Stimulated activated CD8-positive, alpha-beta memory T cell treated with anti-CD3 and anti-CD28 coated beads, Interleukin-15, amount 100 ng/mL, for 24 hours (primary cell): Measurements from ENCODE around the gene CASP1.
"Not testable (repeated sequence)": the region's sequence is repeated elsewhere in the genome, so short reads cannot be mapped to it uniquely, and the experiment has no call there.

Experiments used
- DNase-seq: peaks from one replicate; pipeline ENCODE4 v3.0.0-alpha.2; 2020; ENCODE audit warnings: low read depth

The CASP1 gene

DNA sequence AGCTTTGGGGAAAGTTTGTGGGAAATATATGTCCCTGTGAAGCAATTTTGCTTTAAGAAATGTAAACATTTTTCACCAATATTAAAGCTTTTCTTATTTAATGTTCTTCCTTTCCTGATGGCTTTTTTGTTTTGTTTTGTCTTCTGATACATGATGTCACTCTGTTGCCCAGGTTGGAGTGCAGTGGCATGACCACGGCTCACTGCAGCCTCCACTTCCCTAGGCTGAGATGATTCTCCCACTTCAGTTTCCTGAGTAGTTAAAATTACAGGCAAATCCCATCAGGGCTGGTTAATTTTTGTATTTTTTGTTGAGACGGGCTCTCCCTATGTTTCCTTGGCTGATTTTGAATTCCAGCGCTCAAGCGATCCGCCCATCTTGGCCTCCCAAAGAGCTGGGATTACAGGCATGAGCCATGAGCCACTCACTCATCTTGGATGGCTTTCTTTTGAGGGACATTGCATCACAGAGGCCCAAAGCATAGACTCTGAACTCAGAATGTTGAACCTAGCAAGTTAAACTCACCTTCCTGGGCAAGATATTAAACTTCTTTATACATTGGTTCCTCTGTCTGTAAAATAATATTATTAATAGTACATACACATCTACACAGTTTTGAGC, 10.8 kb upstream of the CASP1 start:
- DNase-seq: no peak

DNA sequence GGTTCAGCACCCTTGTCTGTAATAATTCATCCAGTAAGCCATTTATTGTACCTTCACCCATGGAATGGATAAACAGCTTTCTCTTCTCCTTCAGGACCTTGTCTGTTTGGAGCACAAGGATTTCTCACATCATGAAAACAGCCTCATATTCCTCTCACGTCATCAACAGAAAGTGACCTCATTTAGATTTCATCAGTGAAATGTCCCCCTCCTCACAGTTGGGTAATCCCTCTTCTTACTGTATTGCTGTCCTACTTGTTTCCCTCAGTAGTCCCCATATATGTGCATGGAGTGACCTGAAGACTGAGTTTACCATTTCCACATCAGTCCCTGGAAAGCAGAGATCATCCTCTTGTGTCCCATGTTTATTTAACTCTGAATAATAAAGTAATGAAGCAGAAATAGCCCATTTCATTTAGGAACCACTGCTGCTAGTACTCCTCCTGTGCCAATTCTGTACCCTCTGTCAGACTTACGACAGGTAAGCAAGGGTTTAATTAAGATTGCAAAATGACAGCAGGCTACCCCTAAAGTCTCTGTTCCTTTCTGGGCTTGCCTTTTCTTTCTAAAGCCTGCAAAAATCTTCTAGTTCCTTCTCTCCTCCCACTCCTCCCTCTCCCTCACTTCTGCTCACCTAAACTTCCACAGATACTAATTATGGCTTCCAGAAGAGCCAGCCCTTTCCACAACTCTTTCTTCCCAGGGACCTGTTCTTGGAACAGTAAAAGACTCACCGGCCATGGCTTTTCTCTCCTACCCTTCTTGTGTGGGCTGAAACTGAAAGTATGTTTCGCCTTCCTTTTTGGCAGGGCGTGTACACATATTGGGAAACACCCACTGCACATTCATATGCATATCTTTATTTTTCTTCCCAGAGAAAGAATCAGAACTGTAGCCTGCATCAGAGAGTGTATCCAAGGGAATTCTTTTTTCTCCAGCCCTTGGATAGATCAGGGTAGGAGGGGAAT, 9.9 kb upstream of the CASP1 start, which contains the start of gene CARD16:
Gene CARD16, minus strand, starts transcription at position 779 of the 968 bp plus-strand sequence. Its CDS starts 38 bp downstream, at position 741.
- DNase-seq: not testable (repeated sequence)

DNA sequence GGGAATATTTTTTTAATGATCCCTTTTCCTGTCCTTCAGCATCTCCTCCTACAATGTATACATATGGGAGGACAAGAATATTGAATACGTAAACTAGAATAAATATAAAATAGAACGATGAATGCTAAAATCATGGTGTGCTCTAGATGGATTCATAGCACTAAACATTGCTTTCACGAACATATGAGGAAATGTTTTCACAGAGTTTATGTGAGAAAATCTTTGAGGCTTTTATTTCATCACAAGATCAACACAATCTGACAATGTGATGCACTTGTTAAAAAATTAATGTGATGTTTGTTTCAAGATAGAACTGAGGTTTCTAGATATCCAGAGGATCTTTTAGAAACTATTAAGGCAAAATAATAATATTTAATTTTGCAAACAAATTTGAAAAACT, 7.2 kb upstream of the CASP1 start:
- no peak for DNase-seq

DNA sequence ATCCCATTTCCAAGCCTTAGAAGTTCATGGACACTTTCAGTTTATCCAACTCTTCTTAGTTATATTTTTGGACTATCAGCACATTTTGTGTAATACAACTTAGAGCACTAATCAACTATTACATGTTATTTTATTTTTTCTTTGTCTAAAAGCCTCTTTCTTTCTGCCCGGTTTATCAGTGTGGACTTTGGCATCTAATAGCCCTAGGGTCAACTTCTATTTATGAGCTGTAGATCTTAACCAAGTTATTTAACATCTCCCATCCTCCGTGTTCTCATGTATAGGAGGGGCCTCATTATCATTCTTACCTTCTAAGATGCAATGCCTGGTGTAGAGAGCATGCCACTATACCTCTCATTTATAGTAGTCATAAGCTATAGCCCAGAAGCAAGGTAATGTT, 5.8 kb upstream of the CASP1 start:
- DNase-seq: no peak

DNA sequence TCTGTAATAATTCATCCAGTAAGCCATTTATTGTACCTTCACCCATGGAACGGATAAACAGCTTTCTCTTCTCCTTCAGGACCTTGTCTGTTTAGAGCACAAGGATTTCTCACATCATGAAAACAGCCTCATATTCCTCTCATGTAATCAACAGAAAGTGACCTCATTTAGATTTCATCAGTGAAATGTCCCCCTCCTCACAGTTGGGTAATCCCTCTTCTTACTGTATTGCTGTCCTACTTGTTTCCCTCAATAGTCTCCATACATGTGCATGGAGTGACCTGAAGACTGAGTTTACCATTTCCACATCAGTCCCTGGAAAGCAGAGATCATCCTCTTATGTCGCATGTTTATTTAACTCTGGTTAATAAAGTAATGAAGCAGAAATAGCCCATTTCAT, 556 bp downstream of the CASP1 start:
- not testable (repeated sequence) for DNase-seq

DNA sequence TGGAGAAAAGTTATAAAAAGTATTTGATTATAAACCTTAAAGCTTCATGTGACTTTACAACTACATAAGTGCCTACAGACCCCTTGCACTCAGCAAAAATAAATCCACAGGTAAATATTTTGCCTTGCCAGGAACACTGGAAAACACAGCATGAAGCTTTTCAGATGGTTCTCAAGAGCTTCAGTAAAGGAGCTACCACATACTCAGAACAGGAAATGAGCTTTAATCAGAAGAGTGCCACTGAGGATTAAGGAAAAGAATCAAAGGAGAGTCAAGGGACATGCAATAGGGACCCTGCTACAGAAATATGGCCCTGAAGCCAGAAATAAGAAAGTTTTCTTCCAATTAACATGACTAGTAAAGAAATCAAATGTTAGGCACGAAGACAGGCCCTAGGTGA, 1.2 kb downstream of the CASP1 start:
- DNase-seq: no peak

DNA sequence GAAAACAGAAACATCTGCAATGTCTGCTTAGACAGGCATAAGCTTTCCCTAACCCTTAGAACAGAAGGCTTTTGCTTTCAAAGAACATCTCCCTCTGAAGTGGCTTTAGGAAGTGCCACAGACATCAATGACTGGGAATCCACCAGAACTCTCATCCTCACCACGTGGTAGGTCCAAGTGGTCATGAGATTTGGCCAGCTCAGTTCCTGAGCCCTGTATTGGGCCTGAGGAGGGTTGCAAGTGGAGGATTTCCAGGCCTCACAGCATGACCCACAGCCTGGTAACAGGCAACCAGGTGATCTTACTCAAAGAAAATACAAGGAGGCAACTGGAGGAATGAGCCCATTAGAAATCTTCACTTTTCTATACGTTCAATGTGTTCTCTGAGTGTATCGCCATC, 1.6 kb downstream of the CASP1 start:
- DNase-seq: no peak

DNA sequence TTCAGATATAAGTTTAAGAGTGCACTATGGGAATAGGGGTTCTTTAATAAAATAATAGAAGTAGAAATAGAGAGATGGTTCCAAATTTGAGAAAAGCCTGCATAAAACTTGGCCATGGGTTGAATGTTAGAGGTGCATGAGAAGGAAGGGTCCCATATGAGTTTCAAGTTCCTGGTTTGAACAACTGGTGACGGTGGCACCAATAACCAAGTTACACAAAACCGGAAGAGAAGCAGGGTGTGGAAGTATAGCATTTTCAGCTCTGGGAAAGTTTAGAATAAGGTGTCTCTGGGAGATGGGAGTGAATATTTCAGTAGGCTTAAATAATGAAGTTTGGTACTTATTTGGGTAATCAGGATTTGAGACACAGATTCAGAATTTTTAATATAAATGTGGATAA, 2.4 kb downstream of the CASP1 start:
- no peak for DNase-seq

DNA sequence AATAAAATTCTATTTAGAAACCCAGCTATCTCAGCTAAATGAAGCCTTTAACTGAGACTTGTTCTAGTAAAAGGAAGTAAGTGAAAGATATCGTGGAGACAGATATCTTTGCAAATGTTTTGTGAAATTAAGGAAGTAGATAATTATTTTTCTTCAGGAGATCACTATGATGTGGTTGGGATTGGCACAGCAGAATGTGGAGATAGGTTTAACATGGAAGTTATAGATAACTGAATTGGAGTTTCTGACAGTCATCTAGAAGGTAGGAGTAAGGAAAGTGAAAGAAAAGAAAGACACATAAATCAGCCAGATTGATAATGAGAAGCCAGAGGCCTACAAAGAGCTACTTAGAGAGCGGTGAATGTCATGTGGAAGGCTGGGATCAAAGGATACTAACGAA, 7.3 kb downstream of the CASP1 start:
- no peak for DNase-seq

DNA sequence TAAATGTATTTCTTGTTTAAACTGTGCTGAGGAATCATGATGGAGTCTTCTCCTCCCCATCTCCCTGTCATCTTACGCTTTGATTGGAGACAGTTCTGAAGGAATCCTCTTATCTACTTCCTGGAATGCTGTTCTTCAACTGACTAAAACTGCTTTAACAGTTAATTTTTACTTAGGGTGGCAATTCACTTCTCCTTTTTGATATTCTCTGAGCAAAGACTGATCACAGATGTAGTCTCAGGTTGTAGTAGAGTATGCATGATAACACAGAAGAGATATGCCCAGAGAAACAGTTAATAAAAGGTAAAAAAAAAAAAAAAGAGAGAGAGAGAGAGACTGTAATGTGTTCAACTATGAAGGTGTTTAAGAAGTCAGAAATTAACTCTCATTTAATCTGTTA, 10.6 kb downstream of the CASP1 start:
- DNase-seq: no peak

DNA sequence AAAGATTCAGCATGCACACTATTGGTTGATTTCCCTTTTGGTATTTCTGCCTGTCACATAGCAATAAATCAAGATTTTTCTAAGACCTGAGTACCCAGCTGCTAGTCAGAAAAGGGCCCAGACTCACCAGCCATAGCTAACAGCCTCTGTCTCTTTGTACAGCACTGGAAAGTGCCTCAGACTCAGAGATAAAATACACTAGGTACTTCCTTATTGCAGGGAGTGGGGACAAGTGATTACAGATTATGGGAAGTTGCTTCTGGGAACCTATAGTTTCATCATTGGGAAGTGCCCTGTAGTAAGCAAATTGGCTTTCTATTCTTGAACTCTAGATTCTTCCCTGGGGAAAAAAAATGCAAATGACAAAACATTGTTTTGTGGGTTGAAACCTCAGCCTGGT, 11.9 kb downstream of the CASP1 start, which contains the start of gene CASP5:
Gene CASP5, minus strand, starts transcription at position 166 of the 400 bp plus-strand sequence. Its CDS starts 32 bp downstream, at position 134.
- no peak for DNase-seq

DNA sequence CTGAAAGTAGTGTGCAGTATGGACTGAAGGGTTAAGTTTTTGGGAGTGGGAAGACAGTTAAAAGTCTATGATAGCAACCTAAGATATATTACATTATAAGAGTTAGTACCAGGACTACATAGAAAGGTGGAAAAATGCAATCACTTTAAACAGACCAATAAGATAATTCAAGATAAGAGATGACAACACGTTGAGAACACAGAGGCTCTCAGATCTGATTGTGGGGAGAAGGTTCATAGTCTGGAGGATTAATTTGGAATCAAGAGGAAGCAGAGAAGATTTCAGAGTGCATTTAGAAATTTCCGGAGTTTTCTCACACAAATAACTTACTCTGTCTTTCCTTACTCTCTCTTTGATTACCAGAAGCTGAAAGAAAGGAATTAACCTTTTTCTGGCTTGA, 12.4 kb downstream of the CASP1 start:
- no peak for DNase-seq

DNA sequence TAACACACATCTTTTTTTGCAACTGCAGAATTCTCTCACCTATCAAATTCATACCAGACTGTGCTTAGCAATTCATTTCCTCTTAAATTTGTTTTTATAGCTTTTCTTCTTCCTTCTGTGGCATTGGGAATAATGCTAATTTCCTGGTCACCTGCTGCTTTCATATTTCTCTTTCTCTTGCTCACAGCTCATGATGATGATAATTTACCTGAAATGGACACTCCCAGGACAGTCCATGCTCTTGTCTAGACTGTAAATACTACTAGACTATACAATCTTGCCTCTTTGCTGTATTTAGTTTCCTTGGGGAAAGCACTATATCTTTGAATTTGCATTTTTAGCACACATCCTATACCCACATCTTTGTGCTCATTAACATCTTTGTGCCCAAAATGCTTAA, 27.5 kb downstream of the CASP1 start:
- DNase-seq: no peak

DNA sequence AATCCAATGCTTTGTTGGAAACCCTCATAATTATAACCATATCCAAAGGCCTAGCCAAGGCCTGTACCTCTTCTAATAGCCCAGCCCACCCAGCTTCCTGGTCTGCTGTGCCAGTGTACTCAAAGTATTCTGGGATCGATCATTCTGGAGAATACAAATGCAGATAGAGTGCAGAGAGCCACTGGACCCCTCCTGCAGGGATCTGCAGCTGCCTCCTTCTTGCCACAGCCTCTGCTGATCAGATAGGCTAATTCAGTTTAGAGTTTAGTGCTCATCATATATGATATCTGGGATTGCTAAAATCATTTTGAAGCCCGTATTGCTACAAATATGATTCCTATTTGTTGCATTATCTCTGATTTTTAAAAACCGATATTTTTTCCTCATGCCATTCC, 29.5 kb downstream of the CASP1 start:
- no peak for DNase-seq

DNA sequence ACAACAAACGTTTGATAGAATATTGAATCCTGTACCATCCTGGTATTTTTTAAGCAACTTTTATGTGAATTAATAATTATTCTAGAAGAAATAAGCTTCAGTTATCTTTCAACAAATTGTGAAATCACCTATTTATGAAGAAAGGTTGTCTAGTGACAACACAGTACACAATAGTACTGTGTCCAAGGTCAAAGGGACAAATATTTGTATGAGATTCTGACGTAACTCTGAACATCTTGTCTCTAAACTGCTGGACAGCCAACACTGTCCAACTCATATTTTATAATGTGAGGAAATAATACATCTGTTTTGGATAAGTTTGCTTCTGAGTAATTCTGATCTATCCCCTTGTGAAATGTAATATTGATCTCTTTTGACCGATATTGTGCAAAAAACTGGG, 30.9 kb downstream of the CASP1 start:
- DNase-seq: no peak

DNA sequence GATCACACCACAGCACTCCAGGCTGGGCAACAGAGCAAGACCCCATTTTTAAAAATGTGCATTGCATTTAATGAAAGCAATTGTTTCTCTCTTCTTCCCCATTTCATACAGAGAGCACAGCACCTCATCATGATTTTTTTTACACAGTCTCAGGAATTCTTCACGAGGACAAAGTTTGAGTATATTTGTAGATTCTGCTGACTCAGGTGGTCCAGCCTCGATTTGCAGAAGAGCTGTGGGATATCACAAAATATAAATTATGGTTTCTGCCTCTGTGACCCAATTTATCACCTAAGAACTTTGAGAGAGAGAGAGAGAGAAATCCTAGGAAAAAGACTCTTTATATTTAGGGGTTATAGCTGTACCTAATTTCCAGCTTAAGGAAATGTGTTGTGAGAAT, 31.8 kb downstream of the CASP1 start:
- DNase-seq: no peak

DNA sequence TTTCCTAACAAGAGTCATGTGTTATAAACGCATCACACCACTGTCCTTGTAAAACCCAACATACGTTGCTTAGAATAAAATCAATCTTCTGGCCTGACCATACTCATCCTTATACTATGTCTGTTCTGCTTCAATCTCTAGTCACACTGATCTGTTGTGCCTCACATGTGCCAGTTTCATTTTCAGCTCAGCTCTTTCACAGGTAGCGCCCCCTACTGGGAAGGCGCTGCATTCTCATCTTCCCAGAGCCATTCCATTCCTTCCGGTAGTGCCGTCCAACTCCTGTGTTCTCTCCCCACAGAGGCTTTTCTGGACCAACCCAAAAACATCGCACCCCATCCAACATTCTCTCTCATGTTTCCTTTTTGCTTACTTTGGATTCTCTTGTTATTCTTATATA, 34.1 kb downstream of the CASP1 start:
- peak; percentile 31 for DNase-seq

DNA sequence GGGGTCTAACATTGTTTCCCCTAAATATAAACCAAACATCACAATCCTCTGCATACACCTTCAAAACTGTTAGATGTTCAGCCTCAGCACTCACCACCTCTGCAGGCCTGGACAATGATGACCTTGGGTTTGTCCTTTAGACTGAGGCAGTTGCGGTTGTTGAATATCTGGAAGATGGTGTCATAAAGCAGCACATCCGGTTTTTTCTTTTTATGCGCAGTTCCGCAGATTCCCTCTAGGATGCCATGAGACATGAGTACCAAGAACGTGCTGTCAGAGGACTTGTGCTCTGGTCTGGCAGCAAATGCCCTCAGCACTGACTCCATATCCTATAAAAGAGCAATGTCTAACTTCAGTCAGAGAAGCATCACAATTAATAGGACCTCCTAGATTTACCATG, 34.8 kb downstream of the CASP1 start:
- DNase-seq: no peak

DNA sequence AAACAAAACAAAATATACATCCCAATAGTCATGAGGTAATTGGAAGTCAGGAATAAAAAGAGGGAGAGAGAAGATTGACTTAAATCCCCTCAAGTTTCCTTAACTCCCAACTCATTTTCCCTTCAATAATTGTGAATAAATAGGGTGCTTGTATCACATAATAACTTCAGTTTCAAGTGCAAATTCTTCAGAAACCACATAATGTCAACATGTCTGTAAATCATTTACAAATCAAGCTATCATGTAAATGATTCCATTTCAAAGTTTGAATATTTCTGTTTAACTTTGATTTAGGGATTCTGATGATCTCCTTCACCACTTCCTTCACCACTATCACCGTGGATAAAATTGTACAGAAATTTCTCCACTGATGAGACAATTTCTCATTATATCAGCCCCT, 35.2 kb downstream of the CASP1 start:
- DNase-seq: no peak

DNA sequence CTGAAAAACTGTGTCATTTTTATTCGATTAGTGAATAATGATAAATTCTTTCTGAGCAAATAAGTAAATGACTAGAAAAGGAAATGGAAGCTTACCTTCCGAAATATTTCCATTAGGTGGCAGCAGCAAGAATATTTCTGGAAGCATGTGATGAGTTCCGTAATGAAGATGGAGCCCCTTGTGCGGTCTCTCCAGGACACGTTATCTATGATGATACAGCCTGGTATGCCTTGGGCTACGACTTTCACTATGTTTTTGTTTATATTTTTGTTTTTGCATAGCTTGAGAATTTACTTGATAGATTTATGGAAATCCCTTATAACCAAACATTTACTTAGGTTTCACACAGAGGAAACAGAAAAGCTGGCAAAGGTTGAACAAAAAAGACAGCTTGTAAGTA, 37.7 kb downstream of the CASP1 start:
- DNase-seq: no peak

DNA sequence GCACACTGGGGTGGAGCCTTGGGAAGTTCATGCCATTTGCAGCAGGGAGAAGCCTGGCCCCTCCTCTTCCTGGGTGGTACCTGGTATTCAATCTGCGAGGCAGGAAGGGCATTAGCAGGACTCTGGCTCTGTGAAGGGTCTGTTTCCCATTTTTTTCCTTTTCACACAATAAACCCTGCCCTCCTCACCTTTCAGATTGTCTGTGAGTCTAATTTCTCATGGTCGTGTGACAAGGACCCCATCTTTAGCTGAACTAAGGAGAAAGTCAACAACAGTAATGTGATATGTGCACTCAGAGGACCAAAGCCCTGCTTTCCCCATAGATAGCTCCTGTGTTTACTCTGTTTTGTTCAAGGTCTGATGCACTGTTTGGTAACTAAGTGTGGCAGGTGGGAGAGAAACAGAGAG, 39.9 kb downstream of the CASP1 start:
- no peak for DNase-seq

DNA sequence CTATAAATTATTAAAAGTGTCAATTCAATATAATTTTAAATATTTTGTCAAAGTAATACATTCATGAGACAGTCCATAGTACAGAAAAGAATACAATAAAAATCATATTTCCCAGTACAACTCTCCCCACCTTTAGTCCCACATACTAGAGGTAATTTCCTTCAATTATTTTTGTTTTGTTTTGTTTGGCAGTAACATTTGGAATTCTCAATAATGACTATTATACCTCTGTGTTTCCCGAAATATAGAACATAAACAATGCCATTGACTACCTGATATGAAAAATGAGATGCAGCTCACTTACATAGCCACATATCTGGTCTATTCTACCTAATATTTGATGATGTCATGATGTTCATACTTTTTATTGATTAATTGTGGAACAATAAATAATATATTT, 42.2 kb downstream of the CASP1 start:
- no peak for DNase-seq

DNA sequence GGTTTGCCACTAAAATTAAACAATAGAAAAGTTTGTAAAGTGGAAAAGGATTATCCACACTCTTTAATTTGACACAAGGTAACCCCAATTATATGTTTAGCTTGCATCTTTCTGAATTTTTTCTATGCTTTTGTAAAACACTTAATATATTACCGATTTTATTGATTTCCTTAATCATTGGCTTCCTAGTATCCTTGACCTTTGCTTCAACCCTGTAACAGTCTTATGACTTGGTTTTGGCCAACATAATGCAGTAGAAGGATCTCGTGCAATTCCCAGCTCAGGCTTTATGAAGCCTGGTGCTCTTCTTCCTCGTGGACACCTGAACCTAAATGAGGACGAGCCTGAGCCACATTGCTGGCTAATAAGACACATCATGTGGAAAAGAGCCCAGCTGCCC, 43.0 kb downstream of the CASP1 start:
- DNase-seq: no peak
